ENCODE results near the gene TXNDC16.
"Not testable (repeated sequence)": the region's sequence is repeated elsewhere in the genome, so short reads cannot be mapped to it uniquely, and the experiment has no call there.

TXNDC16 gene

GRCh38 chr14:52552063-52552988 lies at the start of gene TXNDC16, which contains the start of gene GPR137C:
TXNDC16 (minus strand) TSS chr14:52552505; CDS start chr14:52543557, 8,948 bp downstream.
GPR137C (plus strand) TSS chr14:52552836; CDS start chr14:52553148, 312 bp downstream.
- no peaks in the 10 kb centered on the region for H3K36me3 ChIP-seq (replicated peaks)
- no peaks in the 10 kb centered on the region for H3K9me3 ChIP-seq
- DNase-seq (ENCODE audit: low spot score in 2 of 2) = peak; percentile 99 to 100
- H3K4me3 ChIP-seq = peak within 1 kb of the TSS; percentile 70
- peaks cover 10% of the 10 kb centered on the region for H3K4me1 ChIP-seq
- in situ Hi-C loops (cut with MboI; ENCODE audit: low sequenced_read_pairs) = no loop called here
- no peaks in the 10 kb centered on the region for H3K27me3 ChIP-seq (ENCODE audit: low read depth)

GRCh38 chr14:52599974-52600373 lies 47.7 kb upstream of the TXNDC16 start:
- no peak overlapping the region for H3K4me3 ChIP-seq
- H3K9me3 ChIP-seq = 0 out of 2 replicates have a peak, but pooled peaks cover 2% of the 10 kb centered on the region
- in situ Hi-C loops (cut with MboI; ENCODE audit: low sequenced_read_pairs) = no loop called here
- no peak for DNase-seq (ENCODE audit: low spot score in 2 of 2)
- no peaks in the 10 kb centered on the region for H3K27me3 ChIP-seq (ENCODE audit: low read depth)
- no peaks in the 10 kb centered on the region for H3K36me3 ChIP-seq (replicated peaks)
- H3K4me1 ChIP-seq = no peaks in the 10 kb centered on the region

- no peaks in the 10 kb centered on the region for H3K27me3 ChIP-seq (ENCODE audit: low read depth)
- in situ Hi-C loops (cut with MboI; ENCODE audit: low sequenced_read_pairs) = no loop called here
- no peaks in the 10 kb centered on the region for H3K4me1 ChIP-seq
- H3K9me3 ChIP-seq = no peaks in the 10 kb centered on the region
- DNase-seq (ENCODE audit: low spot score in 2 of 2) = no peak
- no peak overlapping the region for H3K4me3 ChIP-seq
- H3K36me3 ChIP-seq (replicated peaks) = no peaks in the 10 kb centered on the region
These were observed 46.3 kb upstream of the TXNDC16 start for GRCh38 chr14:52598568-52598967.

GRCh38 chr14:52596861-52597260 lies 44.6 kb upstream of the TXNDC16 start:
- Histone ChIP-seq H3K4me1 (no peaks in the 10 kb centered on the region), H3K4me3 (no peak overlapping the region), H3K9me3 (no peaks in the 10 kb centered on the region; the same call in 1 of the 2 replicates), H3K27me3 (ENCODE audit: low read depth) (no peaks in the 10 kb centered on the region), H3K36me3 (replicated peaks) (no peaks in the 10 kb centered on the region)
- DNase-seq (ENCODE audit: low spot score in 2 of 2) = no peak
- in situ Hi-C loops (cut with MboI; ENCODE audit: low sequenced_read_pairs) = no loop called here

- Histone ChIP-seq H3K36me3 (replicated peaks) (no peaks in the 10 kb centered on the region), H3K27me3 (ENCODE audit: low read depth) (no peaks in the 10 kb centered on the region), H3K4me1 (no peaks in the 10 kb centered on the region), H3K4me3 (no peak overlapping the region), H3K9me3 (no peaks in the 10 kb centered on the region; the same call in 1 of the 2 replicates)
- DNase-seq (ENCODE audit: low spot score in 2 of 2) = no peak
- in situ Hi-C loops (cut with MboI; ENCODE audit: low sequenced_read_pairs) = no loop called here
These were observed 44.0 kb upstream of the TXNDC16 start for GRCh38 chr14:52596320-52596719.

- no peaks in the 10 kb centered on the region; the same call in 1 of the 2 replicates for H3K9me3 ChIP-seq
- no peak overlapping the region for H3K4me3 ChIP-seq
- in situ Hi-C loops (cut with MboI; ENCODE audit: low sequenced_read_pairs) = no loop called here
- no peaks in the 10 kb centered on the region for H3K4me1 ChIP-seq
- H3K27me3 ChIP-seq (ENCODE audit: low read depth) = no peaks in the 10 kb centered on the region
- DNase-seq (ENCODE audit: low spot score in 2 of 2) = no peak
- no peaks in the 10 kb centered on the region for H3K36me3 ChIP-seq (replicated peaks)
These were observed 38.0 kb upstream of the TXNDC16 start for GRCh38 chr14:52590318-52590717.

GRCh38 chr14:52589646-52590045 lies 37.3 kb upstream of the TXNDC16 start:
- in situ Hi-C loops (cut with MboI; ENCODE audit: low sequenced_read_pairs) = no loop called here
- Histone ChIP-seq H3K36me3 (replicated peaks) (no peaks in the 10 kb centered on the region), H3K9me3 (no peaks in the 10 kb centered on the region; the same call in 1 of the 2 replicates), H3K4me3 (no peak overlapping the region), H3K27me3 (ENCODE audit: low read depth) (no peaks in the 10 kb centered on the region), H3K4me1 (no peaks in the 10 kb centered on the region)
- DNase-seq (ENCODE audit: low spot score in 2 of 2) = no peak

- Histone ChIP-seq H3K36me3 (replicated peaks) (no peaks in the 10 kb centered on the region), H3K9me3 (no peaks in the 10 kb centered on the region), H3K27me3 (ENCODE audit: low read depth) (no peaks in the 10 kb centered on the region), H3K4me1 (no peaks in the 10 kb centered on the region), H3K4me3 (no peak overlapping the region)
- DNase-seq (ENCODE audit: low spot score in 2 of 2) = no peak
- in situ Hi-C loops (cut with MboI; ENCODE audit: low sequenced_read_pairs) = no loop called here
These were observed 31.2 kb upstream of the TXNDC16 start for GRCh38 chr14:52583544-52583943.

- Histone ChIP-seq H3K27me3 (ENCODE audit: low read depth) (no peaks in the 10 kb centered on the region), H3K9me3 (peaks cover 19% of the 10 kb centered on the region), H3K36me3 (replicated peaks) (no peaks in the 10 kb centered on the region), H3K4me1 (no peaks in the 10 kb centered on the region), H3K4me3 (no peak overlapping the region)
- in situ Hi-C loops (cut with MboI; ENCODE audit: low sequenced_read_pairs) = no loop called here
- DNase-seq (ENCODE audit: low spot score in 2 of 2) = no peak
These were observed 23.6 kb upstream of the TXNDC16 start for GRCh38 chr14:52575858-52576257.

GRCh38 chr14:52568454-52568853 lies 16.1 kb upstream of the TXNDC16 start:
- DNase-seq (ENCODE audit: low spot score in 2 of 2) = peak in 1 of 2 experiments; percentile 10

GRCh38 chr14:52563120-52563519 lies 10.8 kb upstream of the TXNDC16 start:
- H3K9me3 ChIP-seq = no peaks in the 10 kb centered on the region
- H3K4me3 ChIP-seq = no peak overlapping the region
- in situ Hi-C loops (cut with MboI; ENCODE audit: low sequenced_read_pairs) = no loop called here
- no peaks in the 10 kb centered on the region for H3K36me3 ChIP-seq (replicated peaks)
- DNase-seq (ENCODE audit: low spot score in 2 of 2) = no peak
- H3K4me1 ChIP-seq = no peaks in the 10 kb centered on the region
- H3K27me3 ChIP-seq (ENCODE audit: low read depth) = no peaks in the 10 kb centered on the region

More at GRCh38 chr14:52568454-52568853, 16.1 kb upstream of the TXNDC16 start:
- H3K4me1 ChIP-seq; H3K36me3 ChIP-seq (replicated peaks); H3K27me3 ChIP-seq (ENCODE audit: low read depth); H3K4me3 ChIP-seq; in situ Hi-C loops (cut with MboI; ENCODE audit: low sequenced_read_pairs): not testable (repeated sequence)
- H3K9me3 ChIP-seq = peaks cover 20% of the 10 kb centered on the region

- in situ Hi-C loops (cut with MboI; ENCODE audit: low sequenced_read_pairs) = no loop called here
- peaks cover 3% of the 10 kb centered on the region for H3K4me1 ChIP-seq
These were observed 6.4 kb upstream of the TXNDC16 start for GRCh38 chr14:52558688-52559087.

GRCh38 chr14:52553671-52554575 lies 1.6 kb upstream of the TXNDC16 start:
- H3K4me1 ChIP-seq = peaks cover 10% of the 10 kb centered on the region
- no peaks in the 10 kb centered on the region for H3K9me3 ChIP-seq
- in situ Hi-C loops (cut with MboI; ENCODE audit: low sequenced_read_pairs) = no loop called here
- peak overlapping the region; percentile 70 for H3K4me3 ChIP-seq
- H3K36me3 ChIP-seq (replicated peaks) = no peaks in the 10 kb centered on the region
- H3K27me3 ChIP-seq (ENCODE audit: low read depth) = no peaks in the 10 kb centered on the region
- peak; percentile 90 to 92 for DNase-seq (ENCODE audit: low spot score in 2 of 2)

More at GRCh38 chr14:52558688-52559087, 6.4 kb upstream of the TXNDC16 start:
- no peaks in the 10 kb centered on the region for H3K36me3 ChIP-seq (replicated peaks)
- no peaks in the 10 kb centered on the region for H3K27me3 ChIP-seq (ENCODE audit: low read depth)
- H3K9me3 ChIP-seq = no peaks in the 10 kb centered on the region
- no peak for DNase-seq (ENCODE audit: low spot score in 2 of 2)
- H3K4me3 ChIP-seq = no peak overlapping the region
